WTC11 (cell line): ENCODE data around the gene CHRM1. TPM values are rescaled to one million over a fixed set of nuclear protein-coding genes. Genes with fewer than 3 reads are reported as not detected.
A peak's percentile ranks its signal among the peaks of the same experiment; 100 is the strongest.

ENCODE experiments used
- AFF4 ChIP-seq: sonication (generic); formaldehyde crosslinking; IDR thresholded peaks from 2 replicates; pipeline ENCODE4 v1.8.1; 2023; ENCODE audit warnings: mild to moderate bottlenecking, missing genetic modification reagents, borderline replicate concordance
- CBFB ChIP-seq: sonication (generic); formaldehyde crosslinking; IDR thresholded peaks from 2 replicates; pipeline ENCODE4 v1.8.1; 2022; ENCODE audit warnings: mild to moderate bottlenecking, low read depth, missing genetic modification reagents
- CTCF ChIP-seq: fragments of 200-600 bp; IDR thresholded peaks from 2 replicates; pipeline ENCODE4 v1.8.0; 2022; ENCODE audit warnings: antibody characterized with exemption
- E2F1 ChIP-seq: sonication (generic); formaldehyde crosslinking; IDR thresholded peaks from 2 replicates; pipeline ENCODE4 v1.8.0; 2022; ENCODE audit warnings: mild to moderate bottlenecking, missing genetic modification reagents
- ESRRA ChIP-seq: sonication (generic); formaldehyde crosslinking; IDR thresholded peaks from 2 replicates; pipeline ENCODE4 v1.8.1; 2022; ENCODE audit warnings: mild to moderate bottlenecking, missing genetic modification reagents, borderline replicate concordance
- ETV6 ChIP-seq: sonication (generic); formaldehyde crosslinking; IDR thresholded peaks from 2 replicates; pipeline ENCODE4 v1.8.1; 2022; ENCODE audit warnings: mild to moderate bottlenecking, missing genetic modification reagents
- GTF2I ChIP-seq: fragments of 250-450 bp; sonication (Bioruptor Pico); conservative IDR thresholded peaks from 2 replicates; pipeline ENCODE4 v1.4.0; 2021; ENCODE audit warnings: mild to moderate bottlenecking
- HMGXB4 ChIP-seq: sonication (generic); formaldehyde crosslinking; IDR thresholded peaks from 2 replicates; pipeline ENCODE4 v1.8.1; 2023; ENCODE audit warnings: mild to moderate bottlenecking, moderate library complexity, missing genetic modification reagents
- JAZF1 ChIP-seq: fragments of 250-450 bp; sonication (Bioruptor Pico); IDR thresholded peaks from 2 replicates; pipeline ENCODE4 v1.9.0; 2021; ENCODE audit warnings: moderate library complexity, mild to moderate bottlenecking, inconsistent platforms
- JUN ChIP-seq: sonication (generic); formaldehyde crosslinking; IDR thresholded peaks from 2 replicates; pipeline ENCODE4 v1.8.0; 2023; ENCODE audit warnings: mild to moderate bottlenecking, missing genetic modification reagents
- KAT7 ChIP-seq: sonication (generic); formaldehyde crosslinking; IDR thresholded peaks from 2 replicates; pipeline ENCODE4 v1.8.1; 2023; ENCODE audit warnings: missing genetic modification reagents, mild to moderate bottlenecking, borderline replicate concordance
- NFATC4 ChIP-seq: fragments of 250-450 bp; sonication (Bioruptor Pico); IDR thresholded peaks from 2 replicates; pipeline ENCODE4 v1.9.0; 2021; ENCODE audit warnings: mild to moderate bottlenecking
- NR2C2 ChIP-seq: sonication (generic); formaldehyde crosslinking; IDR thresholded peaks from 2 replicates; pipeline ENCODE4 v1.8.0; 2022; ENCODE audit warnings: mild to moderate bottlenecking, missing genetic modification reagents
- RELA ChIP-seq: sonication (generic); formaldehyde crosslinking; IDR thresholded peaks from 2 replicates; pipeline ENCODE4 v1.8.1; 2022; ENCODE audit warnings: missing genetic modification reagents, mild to moderate bottlenecking, borderline replicate concordance
- RORB ChIP-seq: fragments of 250-450 bp; sonication (Bioruptor Pico); IDR thresholded peaks from 2 replicates; pipeline ENCODE4 v1.9.0; 2021; ENCODE audit warnings: mild to moderate bottlenecking
- USF1 ChIP-seq: sonication (generic); formaldehyde crosslinking; IDR thresholded peaks from 2 replicates; pipeline ENCODE4 v1.8.0; 2022; ENCODE audit warnings: mild to moderate bottlenecking, missing genetic modification reagents
- ZBTB43 ChIP-seq: sonication (generic); formaldehyde crosslinking; IDR thresholded peaks from 2 replicates; pipeline ENCODE4 v1.8.1; 2023; ENCODE audit warnings: mild to moderate bottlenecking, missing genetic modification reagents
- ZNF138 ChIP-seq: sonication (generic); formaldehyde crosslinking; conservative IDR thresholded peaks from 2 replicates; pipeline ENCODE4 v1.8.1; 2022; ENCODE audit warnings: mild to moderate bottlenecking, moderate library complexity, missing genetic modification reagents
- ZNF219 ChIP-seq: sonication (generic); formaldehyde crosslinking; IDR thresholded peaks from 2 replicates; pipeline ENCODE4 v1.8.0; 2023; ENCODE audit warnings: missing genetic modification reagents, mild to moderate bottlenecking, borderline replicate concordance
- ZNF263 ChIP-seq: sonication (generic); formaldehyde crosslinking; IDR thresholded peaks from 2 replicates; pipeline ENCODE4 v1.8.1; 2022; ENCODE audit warnings: low read depth, mild to moderate bottlenecking, moderate library complexity, missing genetic modification reagents
- ZNF317 ChIP-seq: sonication (generic); formaldehyde crosslinking; IDR thresholded peaks from 2 replicates; pipeline ENCODE4 v1.8.1; 2023; ENCODE audit warnings: low read depth, mild to moderate bottlenecking, moderate library complexity, missing genetic modification reagents, borderline replicate concordance
- total RNA-seq: library from RNA; stranded (reverse); gene quantifications from 3 replicates; pipeline ENCODE4 v1.2.3, GENCODE V29; 2021
- TF ChIP-seq, protein P1 (sequence below): sonication (generic); formaldehyde crosslinking; IDR thresholded peaks from 2 replicates; pipeline ENCODE4 v1.8.1; 2023; ENCODE audit warnings: mild to moderate bottlenecking, missing genetic modification reagents, moderate library complexity
- TF ChIP-seq, protein P2 (sequence below): sonication (generic); formaldehyde crosslinking; IDR thresholded peaks from 2 replicates; pipeline ENCODE4 v1.8.1; 2022; ENCODE audit warnings: missing genetic modification reagents, borderline replicate concordance

CHRM1 gene
- total RNA-seq, 1 experiment from 2014 or later, result not detected

GRCh38 chr11:62925745-62926679 lies 4.8 kb upstream of the CHRM1 start (continued):
- TF ChIP-seq, protein P1, sequence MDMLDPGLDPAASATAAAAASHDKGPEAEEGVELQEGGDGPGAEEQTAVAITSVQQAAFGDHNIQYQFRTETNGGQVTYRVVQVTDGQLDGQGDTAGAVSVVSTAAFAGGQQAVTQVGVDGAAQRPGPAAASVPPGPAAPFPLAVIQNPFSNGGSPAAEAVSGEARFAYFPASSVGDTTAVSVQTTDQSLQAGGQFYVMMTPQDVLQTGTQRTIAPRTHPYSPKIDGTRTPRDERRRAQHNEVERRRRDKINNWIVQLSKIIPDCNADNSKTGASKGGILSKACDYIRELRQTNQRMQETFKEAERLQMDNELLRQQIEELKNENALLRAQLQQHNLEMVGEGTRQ, result 0 out of 2 replicates have a peak, but pooled peaks have one; percentile 6
- no peak for TF ChIP-seq CBFB (CRISPR knock-in tag)
- 0 out of 2 replicates have a peak, but pooled peaks have one; percentile 44 for TF ChIP-seq KAT7 (CRISPR knock-in tag)
- peak; percentile 61; the same call in 1 of the 2 replicates for TF ChIP-seq ESRRA (CRISPR knock-in tag)
- TF ChIP-seq RELA (CRISPR knock-in tag), result no peak
- no peak for TF ChIP-seq ZNF138 (CRISPR knock-in tag)
- TF ChIP-seq CTCF, result no peak
- TF ChIP-seq NR2C2, result no peak
- TF ChIP-seq AFF4, result no peak
- no peak for TF ChIP-seq USF1
- TF ChIP-seq NFATC4 (CRISPR knock-in tag), result no peak
- TF ChIP-seq E2F1 (CRISPR knock-in tag), result no peak
- TF ChIP-seq JAZF1, result no peak
- TF ChIP-seq ETV6 (CRISPR knock-in tag), result no peak; the same call in 1 of the 2 replicates
- TF ChIP-seq ZNF317 (CRISPR knock-in tag), result no peak
- no peak for TF ChIP-seq RORB
- no peak for TF ChIP-seq JUN (CRISPR knock-in tag)
- no peak for TF ChIP-seq ZNF263 (CRISPR knock-in tag)
- TF ChIP-seq, protein P2, sequence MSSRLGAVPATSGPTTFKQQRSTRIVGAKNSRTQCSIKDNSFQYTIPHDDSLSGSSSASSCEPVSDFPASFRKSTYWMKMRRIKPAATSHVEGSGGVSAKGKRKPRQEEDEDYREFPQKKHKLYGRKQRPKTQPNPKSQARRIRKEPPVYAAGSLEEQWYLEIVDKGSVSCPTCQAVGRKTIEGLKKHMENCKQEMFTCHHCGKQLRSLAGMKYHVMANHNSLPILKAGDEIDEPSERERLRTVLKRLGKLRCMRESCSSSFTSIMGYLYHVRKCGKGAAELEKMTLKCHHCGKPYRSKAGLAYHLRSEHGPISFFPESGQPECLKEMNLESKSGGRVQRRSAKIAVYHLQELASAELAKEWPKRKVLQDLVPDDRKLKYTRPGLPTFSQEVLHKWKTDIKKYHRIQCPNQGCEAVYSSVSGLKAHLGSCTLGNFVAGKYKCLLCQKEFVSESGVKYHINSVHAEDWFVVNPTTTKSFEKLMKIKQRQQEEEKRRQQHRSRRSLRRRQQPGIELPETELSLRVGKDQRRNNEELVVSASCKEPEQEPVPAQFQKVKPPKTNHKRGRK, result no peak
- TF ChIP-seq HMGXB4 (CRISPR knock-in tag), result no peak
- no peak for TF ChIP-seq ZNF219 (CRISPR knock-in tag)
- 0 out of 2 replicates have a peak, but pooled peaks have one; percentile 60 for TF ChIP-seq ZBTB43
- TF ChIP-seq GTF2I (CRISPR knock-in tag), result no peak
